GM19035 (cell line): ENCODE results near the gene SORBS2.

Experiments
- ATAC-seq: cut with Tn5 transposase; IDR thresholded peaks from one replicate; pipeline ENCODE4 v1.9.1; 2021; ENCODE audit not compliant: unreplicated experiment

SORBS2 gene

DNA sequence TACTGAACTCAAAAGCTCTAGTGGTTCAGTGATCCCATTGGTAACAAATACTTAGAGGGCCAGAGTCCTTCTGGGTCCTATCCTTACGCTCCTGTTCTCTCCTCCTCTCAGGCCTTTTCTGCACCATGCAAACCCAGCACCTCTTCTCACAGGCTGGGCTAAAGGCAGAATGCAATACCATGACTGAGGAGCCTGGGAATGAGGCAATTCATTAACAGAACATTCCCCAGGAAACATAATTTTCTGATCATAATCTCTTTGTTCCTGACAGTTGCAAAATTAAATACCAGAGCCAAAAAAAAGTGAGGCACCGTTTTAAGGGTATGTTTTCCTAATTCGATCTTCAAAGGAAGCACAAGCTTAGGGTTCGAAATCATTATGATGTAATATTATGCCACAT lies 9.0 kb downstream of the SORBS2 start:
- ATAC-seq, result no peak

DNA sequence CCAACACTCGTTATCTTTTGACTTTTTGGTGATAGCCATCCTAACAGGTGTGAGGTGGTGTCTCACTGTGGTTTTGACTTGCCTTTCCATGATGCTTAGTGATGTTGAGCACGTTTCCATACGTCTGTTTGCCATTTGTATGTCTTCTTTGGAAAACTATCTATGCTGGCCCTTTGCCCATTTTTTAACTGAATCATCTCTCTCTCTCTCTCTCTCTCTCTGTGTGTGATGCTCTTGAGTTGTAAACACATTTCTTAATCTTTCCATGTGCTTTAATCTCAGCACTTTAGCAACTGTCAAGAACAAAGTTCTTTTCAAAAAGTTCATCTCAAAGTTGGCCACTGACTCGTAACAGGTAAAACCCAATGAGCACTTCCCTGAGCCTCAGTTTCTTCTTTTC lies 10.5 kb downstream of the SORBS2 start:
- no peak for ATAC-seq

DNA sequence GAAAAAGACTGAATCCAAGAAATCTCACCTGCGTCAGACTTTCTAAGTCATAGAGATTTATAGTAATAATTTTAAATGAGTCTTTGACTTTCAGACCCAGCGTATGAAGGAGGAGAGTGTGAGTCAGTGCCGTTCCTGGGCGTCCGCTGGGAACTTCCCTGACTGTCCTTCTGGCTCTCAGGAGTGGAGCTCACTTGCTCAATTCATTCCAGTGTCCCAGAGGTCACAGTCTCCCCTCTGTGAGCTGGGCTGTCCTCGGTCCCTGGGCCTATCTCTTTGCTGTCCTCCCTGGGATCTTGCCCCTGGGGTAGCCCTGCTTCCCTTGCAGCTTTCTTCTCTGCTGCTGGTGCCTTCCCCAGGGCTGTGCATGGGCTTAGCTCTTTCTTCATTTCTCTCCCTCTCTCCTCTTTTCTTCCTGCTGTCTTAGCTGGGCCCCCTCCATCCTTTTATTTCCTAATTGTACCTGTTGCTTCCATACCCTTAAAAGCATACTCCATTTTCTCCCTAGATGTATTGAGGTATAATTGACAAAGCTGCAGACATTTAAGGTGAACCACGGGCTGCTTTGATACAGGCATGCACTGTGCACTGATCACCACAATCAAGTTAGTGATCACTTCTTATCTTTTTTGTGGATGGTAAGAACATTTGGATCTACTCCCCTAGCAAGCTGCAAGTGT lies 11.6 kb downstream of the SORBS2 start:
- ATAC-seq, result no peak

- no peak for ATAC-seq
Measured at GRCh38 chr4:185799442-185799841, 12.6 kb downstream of the SORBS2 start.

DNA sequence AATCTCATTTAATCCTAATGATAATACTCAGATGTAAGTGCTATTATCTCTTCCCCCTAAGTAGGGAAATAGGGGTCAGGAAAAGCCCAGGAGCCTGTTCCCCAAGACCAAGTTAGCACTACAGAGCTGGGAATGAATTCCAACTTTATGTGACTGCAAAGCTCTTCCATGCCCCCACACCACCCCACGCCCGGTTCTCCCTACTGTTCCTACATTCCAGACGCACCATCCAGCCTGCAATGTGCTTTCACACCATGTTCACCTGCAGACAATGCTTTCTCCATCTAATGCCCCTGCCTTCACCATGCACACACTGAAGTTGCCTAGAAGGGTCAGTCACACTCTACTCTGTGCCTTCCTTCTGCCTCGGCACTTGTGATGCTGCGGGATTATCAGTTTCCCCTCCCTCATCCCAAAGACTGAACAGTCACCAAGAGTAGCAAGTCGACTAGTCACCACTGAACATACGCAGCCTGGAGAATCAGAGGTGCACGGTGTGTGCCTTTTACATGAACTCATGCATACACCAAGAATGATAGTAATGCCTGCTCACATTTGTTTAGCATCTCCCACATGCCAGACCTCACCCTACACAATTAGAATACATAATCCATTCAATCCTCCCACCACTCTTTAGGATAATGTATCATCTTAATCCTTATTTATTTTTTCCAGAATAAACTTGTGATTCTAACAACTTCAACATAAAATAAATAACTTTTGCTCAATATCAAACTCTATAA lies 14.2 kb downstream of the SORBS2 start:
- ATAC-seq, result no peak

- ATAC-seq, result no peak
Measured at GRCh38 chr4:185797018-185797417, 15.0 kb downstream of the SORBS2 start.

DNA sequence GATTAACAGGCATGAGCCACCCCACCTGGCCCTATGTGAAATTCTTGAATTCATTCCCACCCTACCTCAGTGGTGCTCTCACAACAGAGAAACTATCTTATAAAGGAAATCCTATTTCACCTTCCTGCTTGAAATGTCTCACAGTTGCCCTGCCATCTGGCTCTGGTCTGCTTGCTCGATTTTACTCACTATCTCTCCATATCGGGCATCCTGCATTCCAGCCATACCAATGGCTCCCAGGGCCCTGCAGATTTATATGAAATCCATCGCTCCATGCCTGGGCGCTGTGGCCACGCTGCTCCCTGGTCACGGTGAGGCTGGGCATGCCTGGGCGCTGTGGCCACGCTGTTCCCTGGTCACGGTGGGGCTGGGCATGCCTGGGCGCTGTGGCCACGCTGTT lies 15.8 kb downstream of the SORBS2 start:
- no peak for ATAC-seq

GRCh38 chr4:185794637-185795036 lies 17.4 kb downstream of the SORBS2 start:
- no peak for ATAC-seq

DNA sequence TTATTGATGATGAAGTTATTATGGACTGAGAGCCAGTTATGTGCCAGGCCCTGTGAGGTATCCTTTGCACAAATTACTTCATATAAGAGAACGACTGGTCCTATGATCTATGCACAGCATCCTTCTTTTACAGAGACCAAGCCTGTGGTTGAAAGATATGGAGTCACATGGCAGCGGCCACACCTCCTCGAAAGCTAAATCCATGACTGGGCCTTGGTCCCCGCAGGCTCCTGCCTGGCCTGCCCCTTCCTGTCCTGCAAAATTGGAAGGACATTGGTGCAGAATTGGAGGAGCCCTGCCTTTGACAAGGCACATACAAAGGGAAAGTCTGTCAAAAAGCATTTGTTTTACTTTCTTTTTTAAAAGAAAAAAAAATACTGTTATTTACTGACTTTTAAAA lies 18.3 kb downstream of the SORBS2 start:
- ATAC-seq, result no peak

GRCh38 chr4:185793116-185793485 lies 18.9 kb downstream of the SORBS2 start:
- ATAC-seq, result no peak

GRCh38 chr4:185792384-185793115 lies 19.4 kb downstream of the SORBS2 start:
- no peak for ATAC-seq

DNA sequence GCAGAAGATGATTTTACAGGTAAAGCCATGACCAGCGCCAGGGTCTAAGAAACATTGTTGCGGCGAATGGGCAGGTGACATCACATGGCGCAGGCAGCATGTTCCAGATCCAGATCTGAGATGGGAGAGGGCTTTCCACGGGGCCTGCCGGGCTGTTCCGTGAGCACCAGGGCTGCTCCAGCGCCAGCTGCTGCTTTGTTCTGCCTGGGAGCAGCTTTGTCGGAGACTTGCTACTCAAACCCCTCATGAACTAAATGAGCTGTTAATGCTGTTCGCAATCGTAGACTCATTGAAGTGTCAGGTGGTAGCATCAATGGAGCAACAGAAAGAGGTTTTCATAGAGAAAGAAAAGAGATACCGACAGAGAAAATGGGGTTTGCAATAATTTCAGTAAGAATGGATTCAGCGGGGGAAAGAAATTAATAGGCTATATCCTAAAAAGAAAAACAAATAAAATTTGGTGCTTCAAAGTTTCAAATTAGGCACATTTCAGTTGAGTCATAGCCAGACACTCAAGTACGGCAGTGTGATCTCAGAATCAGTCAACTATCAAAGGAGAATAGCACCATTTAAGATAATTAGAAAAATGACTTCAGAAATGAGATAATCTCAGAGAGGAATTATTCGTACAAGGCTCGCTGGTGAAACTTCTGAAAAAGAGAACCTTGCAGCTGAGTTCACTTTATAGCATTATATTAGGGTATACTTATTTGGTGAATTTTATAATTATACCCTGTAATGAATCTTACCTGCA lies 23.9 kb downstream of the SORBS2 start:
- no peak for ATAC-seq

DNA sequence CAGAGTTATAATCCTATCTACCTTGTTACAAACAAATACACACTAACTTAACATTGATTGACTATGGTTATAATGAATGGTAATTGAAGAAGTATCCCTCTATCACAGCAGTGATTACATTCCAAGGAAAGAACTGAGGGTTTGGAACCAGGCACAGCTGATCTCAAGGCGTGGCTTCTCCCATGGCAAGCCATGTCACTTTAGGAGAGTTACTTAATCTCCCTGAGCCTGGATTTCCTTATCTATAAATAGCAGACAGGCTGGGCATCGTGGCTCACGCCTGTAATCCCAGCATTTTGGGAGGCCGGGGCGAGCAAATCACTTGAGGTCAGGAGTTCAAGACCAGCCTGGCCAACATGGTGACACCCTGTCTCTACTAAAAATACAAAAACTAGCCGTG lies 25.6 kb downstream of the SORBS2 start:
- no peak for ATAC-seq

- ATAC-seq, result no peak
Measured at GRCh38 chr4:185783574-185783973, 28.4 kb downstream of the SORBS2 start.

- ATAC-seq, result no peak
Measured at GRCh38 chr4:185782523-185782922, 29.5 kb downstream of the SORBS2 start.

DNA sequence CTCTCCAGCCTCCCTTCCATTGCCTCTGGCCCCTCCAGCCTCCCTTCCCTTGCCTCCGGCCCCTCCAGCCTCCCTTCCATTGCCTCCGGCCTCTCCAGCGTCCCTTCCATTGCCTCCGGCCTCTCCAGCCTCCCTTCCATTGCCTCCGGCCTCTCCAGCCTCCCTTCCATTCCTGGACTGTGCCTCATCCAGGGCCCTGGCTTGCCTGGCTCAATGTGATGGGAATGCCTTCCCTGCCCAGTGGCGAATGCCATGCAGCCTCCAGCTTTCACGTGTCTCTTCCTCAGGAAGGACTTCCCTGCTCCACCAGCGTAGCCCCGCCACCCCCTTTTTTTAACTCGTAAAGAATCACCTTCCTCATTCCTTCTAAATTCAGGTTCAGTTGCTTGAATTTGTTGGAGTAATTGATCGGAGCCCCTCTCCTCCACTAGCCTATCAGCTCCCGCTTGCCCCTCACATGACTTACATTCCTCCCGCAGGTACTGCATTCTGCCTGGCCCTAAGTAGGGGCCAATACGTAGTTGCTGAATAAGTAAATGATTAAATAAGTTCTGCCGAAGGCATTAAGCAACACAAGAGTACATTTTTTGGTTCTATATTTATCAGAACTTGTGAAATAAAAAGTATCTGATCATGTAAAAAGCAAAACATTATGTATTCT lies 30.3 kb downstream of the SORBS2 start:
- no peak for ATAC-seq

GRCh38 chr4:185780472-185780871 lies 31.5 kb downstream of the SORBS2 start:
- ATAC-seq, result no peak

DNA sequence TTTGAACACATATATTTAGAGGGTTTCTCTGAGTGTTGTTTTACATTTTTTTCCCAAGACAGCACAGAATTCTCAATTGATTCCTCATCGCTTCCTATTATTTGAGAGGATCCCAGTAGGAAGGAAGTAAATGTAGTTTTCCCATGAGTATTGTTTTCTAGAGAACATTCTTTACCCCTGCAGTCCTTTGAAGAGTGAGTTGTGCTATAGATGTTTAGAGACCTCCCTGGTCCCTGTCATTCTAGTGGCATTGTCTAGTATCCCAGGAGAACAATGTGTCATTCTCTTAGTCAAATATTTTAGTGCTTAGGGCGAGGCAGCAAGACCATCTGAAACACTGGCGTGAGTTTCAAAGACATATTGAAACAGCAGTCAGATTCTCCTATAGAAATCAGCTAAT lies 32.5 kb downstream of the SORBS2 start:
- no peak for ATAC-seq

DNA sequence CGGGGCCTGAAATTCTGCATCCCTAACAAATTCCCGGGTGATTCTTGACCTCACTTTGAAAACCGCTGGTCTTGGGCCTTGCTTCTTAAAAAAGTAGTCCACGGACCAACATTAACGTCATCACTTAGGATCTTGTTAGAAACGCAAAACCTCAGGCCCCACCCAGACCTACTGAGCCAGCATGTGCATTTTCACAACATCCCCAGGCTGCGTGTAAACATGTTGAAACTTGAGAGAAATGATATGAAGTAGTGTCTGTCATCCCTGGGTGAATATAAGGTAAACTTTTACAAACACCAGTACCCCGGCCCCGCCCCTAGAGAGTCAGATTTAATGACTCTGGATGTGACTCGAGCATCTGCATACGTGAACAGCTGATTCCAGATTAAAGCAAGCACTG lies 33.7 kb downstream of the SORBS2 start:
- no peak for ATAC-seq

- ATAC-seq, result no peak
Measured at GRCh38 chr4:185775792-185776555, 36.0 kb downstream of the SORBS2 start.
